NCI-H1092 treated with DMSO at 0.1 percent for 48 hours (cell line): ENCODE measurements around the gene NAPB.

ENCODE experiments used
- DNase-seq: peaks from one replicate; lab custom pipeline; 2025; lab: John Stamatoyannopoulos, UW

NAPB gene

GRCh38 chr20:23437126-23437899 is 16.0 kb upstream of the NAPB start:
- DNase-seq = no peak

GRCh38 chr20:23436681-23437080 is 15.4 kb upstream of the NAPB start:
- no peak for DNase-seq

- DNase-seq = peak; percentile 81
These were observed 14.6 kb upstream of the NAPB start for GRCh38 chr20:23435626-23436539.

GRCh38 chr20:23434521-23435313 is 13.4 kb upstream of the NAPB start:
- no peak for DNase-seq

- no peak for DNase-seq
These were observed 12.3 kb upstream of the NAPB start for GRCh38 chr20:23433628-23434027.

GRCh38 chr20:23425129-23425528 is 3.8 kb upstream of the NAPB start:
- DNase-seq = no peak

GRCh38 chr20:23419995-23420901 is 1.0 kb downstream of the NAPB start:
- DNase-seq = peak; percentile 31

GRCh38 chr20:23419657-23419994 is 1.7 kb downstream of the NAPB start:
- DNase-seq = no peak

- no peak for DNase-seq
These were observed 3.4 kb downstream of the NAPB start for GRCh38 chr20:23417861-23418260.

- no peak for DNase-seq
These were observed 5.2 kb downstream of the NAPB start for GRCh38 chr20:23415959-23416583.

GRCh38 chr20:23415555-23415954 is 5.7 kb downstream of the NAPB start:
- DNase-seq = no peak

- DNase-seq = no peak
These were observed 6.6 kb downstream of the NAPB start for GRCh38 chr20:23414526-23415188.

- no peak for DNase-seq
These were observed 7.3 kb downstream of the NAPB start for GRCh38 chr20:23413862-23414422.

- DNase-seq = no peak
These were observed 9.3 kb downstream of the NAPB start for GRCh38 chr20:23412026-23412425.

- no peak for DNase-seq
These were observed 10.2 kb downstream of the NAPB start for GRCh38 chr20:23410916-23411695.

- DNase-seq = no peak
These were observed 11.5 kb downstream of the NAPB start for GRCh38 chr20:23409800-23410199.

GRCh38 chr20:23408957-23409356 is 12.3 kb downstream of the NAPB start:
- no peak for DNase-seq

- DNase-seq = no peak
These were observed 13.4 kb downstream of the NAPB start for GRCh38 chr20:23407781-23408464.

GRCh38 chr20:23406880-23407279 is 14.4 kb downstream of the NAPB start:
- no peak for DNase-seq
